ENCODE measurements around the gene SNX30.

The SNX30 gene

GRCh38 chr9:112858005-112858404, 107.4 kb downstream of the SNX30 start:
- no peak for DNase-seq (ENCODE audit: low spot score)

GRCh38 chr9:112858625-112859147, 108.1 kb downstream of the SNX30 start:
- DNase-seq (ENCODE audit: low spot score): no peak

- DNase-seq (ENCODE audit: low spot score): no peak
Observed at GRCh38 chr9:112860451-112860850, 109.9 kb downstream of the SNX30 start.

- no peak for DNase-seq (ENCODE audit: low spot score)
Observed at GRCh38 chr9:112861155-112861554, 110.6 kb downstream of the SNX30 start.

GRCh38 chr9:112861638-112862555, 111.3 kb downstream of the SNX30 start:
- no peak for DNase-seq (ENCODE audit: low spot score)

GRCh38 chr9:112863214-112863613, 112.7 kb downstream of the SNX30 start:
- no peak for DNase-seq (ENCODE audit: low spot score)

- DNase-seq (ENCODE audit: low spot score): no peak
Observed at GRCh38 chr9:112863746-112864145, 113.2 kb downstream of the SNX30 start.

GRCh38 chr9:112864403-112864802, 113.8 kb downstream of the SNX30 start:
- no peak for DNase-seq (ENCODE audit: low spot score)

GRCh38 chr9:112864982-112865381, 114.4 kb downstream of the SNX30 start:
- DNase-seq (ENCODE audit: low spot score): no peak

GRCh38 chr9:112866662-112867274, 116.2 kb downstream of the SNX30 start:
- no peak for DNase-seq (ENCODE audit: low spot score)

- no peak for DNase-seq (ENCODE audit: low spot score)
Observed at GRCh38 chr9:112867275-112867991, 116.9 kb downstream of the SNX30 start.

GRCh38 chr9:112868461-112868860, 117.9 kb downstream of the SNX30 start:
- no peak for DNase-seq (ENCODE audit: low spot score)

GRCh38 chr9:112869041-112869529, 118.5 kb downstream of the SNX30 start:
- no peak for DNase-seq (ENCODE audit: low spot score)

GRCh38 chr9:112869917-112870316, 119.4 kb downstream of the SNX30 start:
- DNase-seq (ENCODE audit: low spot score): no peak

GRCh38 chr9:112870556-112870955, 120.0 kb downstream of the SNX30 start:
- no peak for DNase-seq (ENCODE audit: low spot score)

- DNase-seq (ENCODE audit: low spot score): no peak
Observed at GRCh38 chr9:112872019-112872418, 121.5 kb downstream of the SNX30 start.

GRCh38 chr9:112873773-112874405, 123.3 kb downstream of the SNX30 start:
- no peak for DNase-seq (ENCODE audit: low spot score)

- no peak for DNase-seq (ENCODE audit: low spot score)
Observed at GRCh38 chr9:112878752-112879151, 128.2 kb downstream of the SNX30 start.

GRCh38 chr9:112880650-112881049, 130.1 kb downstream of the SNX30 start:
- DNase-seq (ENCODE audit: low spot score): no peak

- DNase-seq (ENCODE audit: low spot score): no peak
Observed at GRCh38 chr9:112881331-112881730, 130.8 kb downstream of the SNX30 start.

- no peak for DNase-seq (ENCODE audit: low spot score)
Observed at GRCh38 chr9:112884101-112884500, 133.5 kb downstream of the SNX30 start.

GRCh38 chr9:112884721-112885120, 134.2 kb downstream of the SNX30 start:
- no peak for DNase-seq (ENCODE audit: low spot score)

Data from hematopoietic multipotent progenitor cell treated with erythropoietin and hydrocortisone succinate and interleukin-3 and kit ligand, for 17 days (in vitro differentiated cells).